ENCODE data around the gene IRS2. TPM values are rescaled to one million over a fixed set of nuclear protein-coding genes. Genes with fewer than 3 reads are reported as not detected.

IRS2 gene
- total RNA-seq, 5 donors from 2014 or later (not counting 1 experiment from before 2014, with no cell fraction given): 22.1 to 95.7 (median 25.7) TPM

GRCh38 chr13:109750221-109750775, 36.1 kb downstream of the IRS2 start:
- no peak overlapping the region for H3K27ac ChIP-seq (ENCODE audit: low read length)
- 100% methylated on average over 2 of the region's 4 CpGs for WGBS (ENCODE audit: insufficient coverage)
- H3K4me1 Mint-ChIP-seq: no peaks in the 10 kb centered on the region
- H3K4me3 ChIP-seq (ENCODE audit: control insufficient read depth in 1 of 2, extremely low read depth in 1 of 2, low read length in 1 of 2): no peak overlapping the region
- H3K27ac Mint-ChIP-seq: no peak overlapping the region
- H3K27me3 Mint-ChIP-seq: no peaks in the 10 kb centered on the region
- ChIA-PET POLR2A (no interaction called here), CTCF (no interaction called here)
- no peaks in the 10 kb centered on the region for H3K4me1 ChIP-seq (ENCODE audit: control insufficient read depth in 1 of 2, extremely low read depth in 1 of 2, insufficient read depth in 2 of 2, low read length in 2 of 2)
- H3K9me3 Mint-ChIP-seq: no peaks in the 10 kb centered on the region
- no peaks in the 10 kb centered on the region for H3K9me3 ChIP-seq
- DNase-seq (no peak), ATAC-seq (replicated peaks in 1 of 4) (no peak)
- no peaks in the 10 kb centered on the region for H3K36me3 ChIP-seq (ENCODE audit: control insufficient read depth in 2 of 2, extremely low read depth in 1 of 2, insufficient read depth in 1 of 2, low read length in 1 of 2)
- H3K27me3 ChIP-seq (replicated peaks in 1 of 2; ENCODE audit: control insufficient read depth in 2 of 2, extremely low read depth in 1 of 2, insufficient read depth in 2 of 2, low read length in 1 of 2): no peaks in the 10 kb centered on the region
- no peak overlapping the region for H3K4me3 Mint-ChIP-seq
- peaks cover 32% of the 10 kb centered on the region for H3K36me3 Mint-ChIP-seq

- no peak for DNase-seq
- H3K36me3 Mint-ChIP-seq: peaks cover 23% of the 10 kb centered on the region
- POLR2A ChIA-PET: no interaction called here
- Histone ChIP-seq H3K27me3 (replicated peaks in 1 of 2; ENCODE audit: control insufficient read depth in 2 of 2, extremely low read depth in 1 of 2, insufficient read depth in 2 of 2, low read length in 1 of 2) (peaks cover 0 to 8% of the 10 kb centered on the region in 2 experiments), H3K4me3 (ENCODE audit: control insufficient read depth in 1 of 2, extremely low read depth in 1 of 2, low read length in 1 of 2) (no peak overlapping the region), H3K36me3 (ENCODE audit: control insufficient read depth in 2 of 2, extremely low read depth in 1 of 2, insufficient read depth in 1 of 2, low read length in 1 of 2) (no peaks in the 10 kb centered on the region), H3K27ac (ENCODE audit: low read length) (no peak overlapping the region), H3K4me1 (ENCODE audit: control insufficient read depth in 1 of 2, extremely low read depth in 1 of 2, insufficient read depth in 2 of 2, low read length in 2 of 2) (peaks cover 0 to under 1% of the 10 kb centered on the region in 2 experiments), H3K9me3 (no peaks in the 10 kb centered on the region)
- H3K4me1 Mint-ChIP-seq: peaks cover 1 to 2% (median 2%) of the 10 kb centered on the region in 3 donors
- H3K4me3 Mint-ChIP-seq: no peak overlapping the region
- H3K27ac Mint-ChIP-seq: no peak overlapping the region
- no CpG with 5 or more reads among the region's 5 CpGs for WGBS (ENCODE audit: insufficient coverage)
- CTCF ChIA-PET: no interaction called here
- no peak for ATAC-seq (replicated peaks in 1 of 4)
- H3K27me3 Mint-ChIP-seq: peaks cover 0 to 1% of the 10 kb centered on the region in 2 donors
- H3K9me3 Mint-ChIP-seq: no peaks in the 10 kb centered on the region
These were observed 37.0 kb downstream of the IRS2 start for GRCh38 chr13:109749365-109749764.

GRCh38 chr13:109748677-109749076, 37.7 kb downstream of the IRS2 start:
- H3K9me3 Mint-ChIP-seq: no peaks in the 10 kb centered on the region
- H3K27me3 ChIP-seq (replicated peaks in 1 of 2; ENCODE audit: control insufficient read depth in 2 of 2, extremely low read depth in 1 of 2, insufficient read depth in 2 of 2, low read length in 1 of 2): peaks cover 0 to 10% of the 10 kb centered on the region in 2 experiments
- H3K4me3 ChIP-seq (ENCODE audit: control insufficient read depth in 1 of 2, extremely low read depth in 1 of 2, low read length in 1 of 2): no peak overlapping the region
- H3K27ac ChIP-seq (ENCODE audit: low read length): no peak overlapping the region
- H3K4me1 ChIP-seq (ENCODE audit: control insufficient read depth in 1 of 2, extremely low read depth in 1 of 2, insufficient read depth in 2 of 2, low read length in 2 of 2): peaks cover 0 to 7% of the 10 kb centered on the region in 2 experiments
- DNase-seq (no peak), ATAC-seq (replicated peaks in 1 of 4) (no peak)
- no peak overlapping the region for H3K4me3 Mint-ChIP-seq
- ChIA-PET POLR2A (no interaction called here), CTCF (no interaction called here)
- no peak overlapping the region for H3K27ac Mint-ChIP-seq
- WGBS (ENCODE audit: insufficient coverage): no CpG with 5 or more reads among the region's 2 CpGs
- H3K9me3 ChIP-seq: no peaks in the 10 kb centered on the region
- no peaks in the 10 kb centered on the region for H3K36me3 ChIP-seq (ENCODE audit: control insufficient read depth in 2 of 2, extremely low read depth in 1 of 2, insufficient read depth in 1 of 2, low read length in 1 of 2)
- peaks cover 0 to 4% of the 10 kb centered on the region in 2 donors for H3K27me3 Mint-ChIP-seq
- peaks cover 19% of the 10 kb centered on the region for H3K36me3 Mint-ChIP-seq
- H3K4me1 Mint-ChIP-seq: peaks cover 8 to 9% (median 9%) of the 10 kb centered on the region in 3 donors

- WGBS (ENCODE audit: insufficient coverage): 72% methylated on average over 3 of the region's 3 CpGs
- H3K27me3 Mint-ChIP-seq: peaks cover 0 to 4% of the 10 kb centered on the region in 2 donors
- H3K27ac Mint-ChIP-seq: no peak overlapping the region
- peaks cover 11% of the 10 kb centered on the region for H3K36me3 Mint-ChIP-seq
- CTCF ChIA-PET: no interaction called here
- Histone ChIP-seq H3K4me3 (ENCODE audit: control insufficient read depth in 1 of 2, extremely low read depth in 1 of 2, low read length in 1 of 2) (no peak overlapping the region), H3K36me3 (ENCODE audit: control insufficient read depth in 2 of 2, extremely low read depth in 1 of 2, insufficient read depth in 1 of 2, low read length in 1 of 2) (no peaks in the 10 kb centered on the region), H3K27ac (ENCODE audit: low read length) (no peak overlapping the region), H3K27me3 (replicated peaks in 1 of 2; ENCODE audit: control insufficient read depth in 2 of 2, extremely low read depth in 1 of 2, insufficient read depth in 2 of 2, low read length in 1 of 2) (peaks cover 0 to 10% of the 10 kb centered on the region in 2 experiments), H3K4me1 (ENCODE audit: control insufficient read depth in 1 of 2, extremely low read depth in 1 of 2, insufficient read depth in 2 of 2, low read length in 2 of 2) (peaks cover 0 to 8% of the 10 kb centered on the region in 2 experiments), H3K9me3 (no peaks in the 10 kb centered on the region)
- H3K4me3 Mint-ChIP-seq: no peak overlapping the region
- peaks cover 12 to 14% (median 13%) of the 10 kb centered on the region in 3 donors for H3K4me1 Mint-ChIP-seq
- ATAC-seq (replicated peaks in 1 of 4) (no peak), DNase-seq (no peak)
- H3K9me3 Mint-ChIP-seq: no peaks in the 10 kb centered on the region
- POLR2A ChIA-PET: no interaction called here
These were observed 38.9 kb downstream of the IRS2 start for GRCh38 chr13:109747524-109747923.

GRCh38 chr13:109746364-109746763, 40.0 kb downstream of the IRS2 start:
- ChIA-PET CTCF (no interaction called here), POLR2A (no interaction called here)
- no peak overlapping the region for H3K27ac ChIP-seq (ENCODE audit: low read length)
- H3K9me3 ChIP-seq: no peaks in the 10 kb centered on the region
- Mint-ChIP-seq H3K4me3 (no peak overlapping the region), H3K27me3 (peaks cover 0 to 4% of the 10 kb centered on the region in 2 donors), H3K36me3 (peaks cover 6% of the 10 kb centered on the region), H3K27ac (no peak overlapping the region), H3K4me1 (peaks cover 12 to 14% (median 13%) of the 10 kb centered on the region in 3 donors), H3K9me3 (no peaks in the 10 kb centered on the region)
- peaks cover 0 to 10% of the 10 kb centered on the region in 2 experiments for H3K27me3 ChIP-seq (replicated peaks in 1 of 2; ENCODE audit: control insufficient read depth in 2 of 2, extremely low read depth in 1 of 2, insufficient read depth in 2 of 2, low read length in 1 of 2)
- ATAC-seq (replicated peaks in 1 of 4) (no peak), DNase-seq (no peak)
- no peaks in the 10 kb centered on the region for H3K36me3 ChIP-seq (ENCODE audit: control insufficient read depth in 2 of 2, extremely low read depth in 1 of 2, insufficient read depth in 1 of 2, low read length in 1 of 2)
- H3K4me1 ChIP-seq (ENCODE audit: control insufficient read depth in 1 of 2, extremely low read depth in 1 of 2, insufficient read depth in 2 of 2, low read length in 2 of 2): peaks cover 0 to 8% of the 10 kb centered on the region in 2 experiments
- H3K4me3 ChIP-seq (ENCODE audit: control insufficient read depth in 1 of 2, extremely low read depth in 1 of 2, low read length in 1 of 2): no peak overlapping the region
- 90% methylated on average over 5 of the region's 10 CpGs for WGBS (ENCODE audit: insufficient coverage)

GRCh38 chr13:109745702-109746101, 40.7 kb downstream of the IRS2 start:
- no peaks in the 10 kb centered on the region for H3K36me3 ChIP-seq (ENCODE audit: control insufficient read depth in 2 of 2, extremely low read depth in 1 of 2, insufficient read depth in 1 of 2, low read length in 1 of 2)
- Mint-ChIP-seq H3K4me3 (no peak overlapping the region), H3K4me1 (peaks cover 12 to 14% (median 13%) of the 10 kb centered on the region in 3 donors), H3K27ac (no peak overlapping the region), H3K9me3 (no peaks in the 10 kb centered on the region), H3K27me3 (peaks cover 0 to 4% of the 10 kb centered on the region in 2 donors), H3K36me3 (no peaks in the 10 kb centered on the region)
- DNase-seq (no peak), ATAC-seq (replicated peaks in 1 of 4) (no peak)
- H3K27me3 ChIP-seq (replicated peaks in 1 of 2; ENCODE audit: control insufficient read depth in 2 of 2, extremely low read depth in 1 of 2, insufficient read depth in 2 of 2, low read length in 1 of 2): peaks cover 0 to 10% of the 10 kb centered on the region in 2 experiments
- H3K9me3 ChIP-seq: no peaks in the 10 kb centered on the region
- WGBS (ENCODE audit: insufficient coverage): 96% methylated on average over 13 of the region's 15 CpGs
- POLR2A ChIA-PET: no interaction called here
- peaks cover 0 to 8% of the 10 kb centered on the region in 2 experiments for H3K4me1 ChIP-seq (ENCODE audit: control insufficient read depth in 1 of 2, extremely low read depth in 1 of 2, insufficient read depth in 2 of 2, low read length in 2 of 2)
- H3K27ac ChIP-seq (ENCODE audit: low read length): no peak overlapping the region
- CTCF ChIA-PET: no interaction called here
- H3K4me3 ChIP-seq (ENCODE audit: control insufficient read depth in 1 of 2, extremely low read depth in 1 of 2, low read length in 1 of 2): no peak overlapping the region

All from T-cell (primary cell).